Measurements from ENCODE around the gene GNB5. TPM values are rescaled to one million over a fixed set of nuclear protein-coding genes. Genes with fewer than 3 reads are reported as not detected.

GNB5 gene
- total RNA-seq, 1 donor from 2014 or later = 25.6 TPM

- DNase-seq (ENCODE audit: low read depth) (no peak), FAIRE-seq (no peak)
- Mint-ChIP-seq H3K9me3 (ENCODE audit: unreplicated experiment) (no peaks in the 10 kb centered on the region), H3K4me1 (ENCODE audit: low read depth, unreplicated experiment) (no peaks in the 10 kb centered on the region), H3K27me3 (ENCODE audit: low read depth, unreplicated experiment) (peaks cover 26% of the 10 kb centered on the region), H3K36me3 (ENCODE audit: low read depth, unreplicated experiment) (no peaks in the 10 kb centered on the region), H3K27ac (ENCODE audit: unreplicated experiment) (no peak overlapping the region), H3K4me3 (ENCODE audit: unreplicated experiment) (no peak overlapping the region)
- H3K36me3 ChIP-seq (ENCODE audit: insufficient read depth, low read length) = no peaks in the 10 kb centered on the region
- no peak overlapping the region for H2AFZ ChIP-seq (ENCODE audit: low read depth, low read length)
- TF ChIP-seq EZH2 (IDR thresholded peaks at IDR 0.05; ENCODE audit: insufficient read depth, low read length) = no peak
- TF ChIP-seq CTCF (IDR thresholded peaks at IDR 0.05; ENCODE audit: insufficient read depth, low read depth, low read length) = no peak
- no peak overlapping the region for H3K4me2 ChIP-seq (ENCODE audit: low read length)
- no peak overlapping the region for H3K9ac ChIP-seq (ENCODE audit: low read length)
- H3K4me1 ChIP-seq (ENCODE audit: insufficient read depth, low read length) = peaks cover 7% of the 10 kb centered on the region
- no peaks in the 10 kb centered on the region for H4K20me1 ChIP-seq (ENCODE audit: insufficient read depth, low read length)
- no peak overlapping the region for H3K27ac ChIP-seq (ENCODE audit: low read depth, low read length)
- peaks cover 21% of the 10 kb centered on the region for H3K27me3 ChIP-seq (ENCODE audit: insufficient read depth, low read length)
- H3K9me3 ChIP-seq (ENCODE audit: insufficient read depth, low read depth, low read length) = no peaks in the 10 kb centered on the region
- no peaks in the 10 kb centered on the region for H3K79me2 ChIP-seq (ENCODE audit: insufficient read depth, low read length)
- H3K4me3 ChIP-seq (ENCODE audit: insufficient read depth, low read depth, low read length) = no peak overlapping the region
These were observed 81.4 kb downstream of the GNB5 start for GRCh38 chr15:52109559-52110451.

- no peaks in the 10 kb centered on the region for H3K36me3 Mint-ChIP-seq (ENCODE audit: low read depth, unreplicated experiment)
These were observed 84.0 kb downstream of the GNB5 start for GRCh38 chr15:52107238-52107637.

More at GRCh38 chr15:52107238-52107637, 84.0 kb downstream of the GNB5 start:
- FAIRE-seq (no peak), DNase-seq (ENCODE audit: low read depth) (no peak)
- no peak for TF ChIP-seq EZH2 (IDR thresholded peaks at IDR 0.05; ENCODE audit: insufficient read depth, low read length)
- no peak for TF ChIP-seq CTCF (IDR thresholded peaks at IDR 0.05; ENCODE audit: insufficient read depth, low read depth, low read length)
- Histone ChIP-seq H3K4me3 (ENCODE audit: insufficient read depth, low read depth, low read length) (no peak overlapping the region), H3K79me2 (ENCODE audit: insufficient read depth, low read length) (no peaks in the 10 kb centered on the region), H3K27me3 (ENCODE audit: insufficient read depth, low read length) (peaks cover 18% of the 10 kb centered on the region), H3K4me1 (ENCODE audit: insufficient read depth, low read length) (peaks cover 24% of the 10 kb centered on the region), H2AFZ (ENCODE audit: low read depth, low read length) (no peak overlapping the region), H3K9ac (ENCODE audit: low read length) (no peak overlapping the region), H3K36me3 (ENCODE audit: insufficient read depth, low read length) (no peaks in the 10 kb centered on the region), H3K27ac (ENCODE audit: low read depth, low read length) (no peak overlapping the region), H3K4me2 (ENCODE audit: low read length) (no peak overlapping the region), H3K9me3 (ENCODE audit: insufficient read depth, low read depth, low read length) (no peaks in the 10 kb centered on the region), H4K20me1 (ENCODE audit: insufficient read depth, low read length) (no peaks in the 10 kb centered on the region)
- peaks cover 13% of the 10 kb centered on the region for H3K27me3 Mint-ChIP-seq (ENCODE audit: low read depth, unreplicated experiment)
- no peak overlapping the region for H3K4me3 Mint-ChIP-seq (ENCODE audit: unreplicated experiment)
- peaks cover 15% of the 10 kb centered on the region for H3K4me1 Mint-ChIP-seq (ENCODE audit: low read depth, unreplicated experiment)
- no peak overlapping the region for H3K27ac Mint-ChIP-seq (ENCODE audit: unreplicated experiment)
- no peaks in the 10 kb centered on the region for H3K9me3 Mint-ChIP-seq (ENCODE audit: unreplicated experiment)
